H1 (cell line): ENCODE measurements around the gene LRP8. TPM values are rescaled to one million over a fixed set of nuclear protein-coding genes. Genes with fewer than 3 reads are reported as not detected.
A peak's percentile ranks its signal among the peaks of the same experiment; 100 is the strongest.

Experiments
- CTCF ChIA-PET: fragments of 300-600 bp; sonication (Branson Sonifier 250); formaldehyde crosslinking; loops from one replicate; lab custom pipeline; 2021; ENCODE audit not compliant: partially characterized antibody; lab: Charles Lee
- POLR2A ChIA-PET: fragments of 300-600 bp; sonication (Branson Sonifier 250); formaldehyde crosslinking; loops from one replicate; lab custom pipeline; 2021; ENCODE audit warnings: inconsistent platforms; ENCODE audit not compliant: partially characterized antibody; lab: Charles Lee
- DNase-seq, 2 experiments: peaks; one replicate each; pipeline versions ENCODE4 v3.0.0 to v3.0.0-alpha.2; 2010 to 2022; ENCODE audit warnings: low spot score in 2 of 2, low read depth in 1 of 2, mixed read lengths in 1 of 2
- FAIRE-seq: peaks from 2 replicates; lab custom pipeline; 2011; peaks lifted over from hg19 to GRCh38; lab: Jason Lieb, UNC
- H2AFZ ChIP-seq: 2 replicates; pipeline ENCODE4 v1.8.1; 2012; ENCODE audit warnings: low read length, inconsistent platforms
- H2AK5ac ChIP-seq: 2 replicates; pipeline ENCODE4 v1.6.1; 2013; ENCODE audit warnings: low read depth, low read length
- H2BK120ac ChIP-seq: replicated peaks from 2 replicates; pipeline ENCODE3; 2013; ENCODE audit warnings: low read depth, low read length, inconsistent platforms
- H2BK12ac ChIP-seq: 2 replicates; pipeline ENCODE4 v1.6.1; 2013; ENCODE audit warnings: low read depth, low read length
- H2BK15ac ChIP-seq: 2 replicates; pipeline ENCODE4 v1.6.1; 2013; ENCODE audit warnings: low read length
- H2BK20ac ChIP-seq: 2 replicates; pipeline ENCODE4 v1.6.1; 2013; ENCODE audit warnings: low read length
- H2BK5ac ChIP-seq: 2 replicates; pipeline ENCODE4 v1.6.1; 2013; ENCODE audit warnings: low read depth, low read length
- H3K14ac ChIP-seq: 2 replicates; pipeline ENCODE4 v1.6.1; 2013; ENCODE audit warnings: inconsistent platforms; ENCODE audit not compliant: insufficient read length
- H3K18ac ChIP-seq: 2 replicates; pipeline ENCODE4 v1.6.1; 2013; ENCODE audit warnings: low read length; ENCODE audit errors: extremely low read depth
- H3K23ac ChIP-seq: 2 replicates; pipeline ENCODE4 v1.6.1; 2013; ENCODE audit warnings: inconsistent platforms; ENCODE audit not compliant: insufficient read length
- H3K23me2 ChIP-seq: 2 replicates; pipeline ENCODE4 v1.6.1; 2013; ENCODE audit warnings: low read depth, low read length
- H3K27ac ChIP-seq: 2 replicates; pipeline ENCODE4 v1.6.1; 2011; ENCODE audit warnings: low read depth, low read length, inconsistent platforms
- H3K27me3 ChIP-seq, 4 experiments: replicated peaks in 1 of 4; 1 replicate in 1 of 4; 2 replicates in 3 of 4; pipeline versions ENCODE4 v1.6.1 to v1.8.1; 2011 to 2013; ENCODE audit warnings: low read length in 3 of 4, mild to moderate bottlenecking in 3 of 4, inconsistent platforms in 2 of 4, mixed read lengths in 2 of 4, moderate library complexity in 1 of 4; ENCODE audit not compliant: control insufficient read depth in 3 of 4, insufficient read depth in 3 of 4; ENCODE audit errors: extremely low read depth in 1 of 4
- H3K36me3 ChIP-seq, 4 experiments: 2 replicates each; pipeline versions ENCODE4 v1.6.1 to v1.8.1; 2011 to 2013; ENCODE audit warnings: mild to moderate bottlenecking in 4 of 4, low read length in 3 of 4, moderate library complexity in 2 of 4, control low read depth in 1 of 4, inconsistent platforms in 1 of 4; ENCODE audit not compliant: insufficient read depth in 4 of 4, control insufficient read depth in 2 of 4
- H3K4ac ChIP-seq: replicated peaks from 2 replicates; pipeline ENCODE3; 2013; ENCODE audit warnings: low read length, low read depth, mixed read lengths, inconsistent platforms; ENCODE audit not compliant: insufficient read length
- H3K4me1 ChIP-seq, 4 experiments: replicated peaks in 1 of 4; 1 replicate in 1 of 4; 2 replicates in 3 of 4; pipeline versions ENCODE4 v1.6.1 to v1.8.1; 2011 to 2013; ENCODE audit warnings: low read length in 3 of 4, inconsistent platforms in 2 of 4, mixed read lengths in 1 of 4; ENCODE audit not compliant: insufficient read depth in 4 of 4, control insufficient read depth in 3 of 4
- H3K4me2 ChIP-seq, 2 experiments: 2 replicates each; pipeline versions ENCODE4 v1.6.1 to v1.8.1; 2011 to 2013; ENCODE audit warnings: low read depth in 2 of 2, low read length in 2 of 2, control low read depth in 1 of 2, inconsistent platforms in 1 of 2, mild to moderate bottlenecking in 1 of 2; ENCODE audit not compliant: insufficient read depth in 1 of 2
- H3K4me3 ChIP-seq, 4 experiments: fragments of 200-600, 300-600 bp in 1 of 4; sonication (generic), shearing (Covaris generic), sonication (Bioruptor Twin) in 1 of 4; 2 replicates each; pipeline versions ENCODE4 v1.5.1 to v1.8.1; 2011 to 2016; ENCODE audit warnings: low read length in 4 of 4, low read depth in 3 of 4, control low read depth in 2 of 4, inconsistent platforms in 2 of 4, mild to moderate bottlenecking in 2 of 4, mixed read lengths in 1 of 4, moderate library complexity in 1 of 4; ENCODE audit not compliant: insufficient read depth in 2 of 4; ENCODE audit errors: extremely low read depth in 1 of 4
- H3K56ac ChIP-seq: replicated peaks from 2 replicates; pipeline ENCODE3; 2013; ENCODE audit warnings: low read depth, mild to moderate bottlenecking, mixed read lengths, low read length, inconsistent platforms; ENCODE audit not compliant: insufficient read length
- H3K79me1 ChIP-seq: 2 replicates; pipeline ENCODE4 v1.6.1; 2013; ENCODE audit warnings: low read depth, low read length, control low read depth
- H3K79me2 ChIP-seq, 2 experiments: 2 replicates each; pipeline versions ENCODE4 v1.6.1 to v1.8.1; 2012 to 2013; ENCODE audit warnings: low read length in 2 of 2, mild to moderate bottlenecking in 2 of 2, inconsistent platforms in 1 of 2; ENCODE audit not compliant: insufficient read depth in 2 of 2, control insufficient read depth in 1 of 2
- H3K9ac ChIP-seq, 4 experiments: replicated peaks in 1 of 4; 1 replicate in 1 of 4; 2 replicates in 3 of 4; pipeline versions ENCODE4 v1.6.1 to v1.8.1; 2011 to 2013; ENCODE audit warnings: low read depth in 3 of 4, low read length in 3 of 4, control low read depth in 2 of 4, mild to moderate bottlenecking in 2 of 4, moderate library complexity in 2 of 4, inconsistent platforms in 1 of 4; ENCODE audit errors: extremely low read depth in 1 of 4
- H3K9me3 ChIP-seq, 2 experiments: 2 replicates each; pipeline versions ENCODE4 v1.6.1 to v1.8.1; 2012 to 2013; ENCODE audit warnings: mild to moderate bottlenecking in 2 of 2, moderate library complexity in 2 of 2, control low read depth in 1 of 2, inconsistent platforms in 1 of 2, low read depth in 1 of 2, low read length in 1 of 2, mixed read lengths in 1 of 2; ENCODE audit not compliant: insufficient read depth in 2 of 2
- H4K20me1 ChIP-seq, 2 experiments: replicated peaks in 1 of 2; 2 replicates each; pipeline versions ENCODE3 to v1.8.1; 2011 to 2013; ENCODE audit warnings: inconsistent platforms in 2 of 2, low read length in 2 of 2, mild to moderate bottlenecking in 1 of 2; ENCODE audit not compliant: insufficient read depth in 2 of 2, control insufficient read depth in 1 of 2
- H4K5ac ChIP-seq: 2 replicates; pipeline ENCODE4 v1.6.1; 2013; ENCODE audit warnings: low read length, low read depth, mixed read lengths, inconsistent platforms; ENCODE audit not compliant: insufficient read length
- H4K8ac ChIP-seq: 2 replicates; pipeline ENCODE4 v1.8.0; 2013; ENCODE audit warnings: mild to moderate bottlenecking, moderate library complexity, low read length, inconsistent platforms; ENCODE audit not compliant: insufficient read depth; ENCODE audit errors: extremely low read depth
- H4K91ac ChIP-seq: replicated peaks from 2 replicates; pipeline ENCODE3; 2013; ENCODE audit warnings: low read length, mixed read lengths, inconsistent platforms; ENCODE audit not compliant: insufficient read length
- BACH1 ChIP-seq: IDR thresholded peaks from 2 replicates; pipeline ENCODE4 v1.6.1; 2012; ENCODE audit warnings: low read length, improper control_type of control experiment
- BRCA1 ChIP-seq: IDR thresholded peaks from 2 replicates; pipeline ENCODE4 v1.6.1; 2012; ENCODE audit warnings: low read depth, low read length, improper control_type of control experiment
- PHF8 ChIP-seq: fragments of 200-600 bp; sonication (generic); conservative IDR thresholded peaks from 2 replicates; pipeline ENCODE4 v1.7.1; 2012; ENCODE audit warnings: low read depth, mild to moderate bottlenecking, inconsistent platforms, low read length, moderate library complexity
- POLR2AphosphoS5 ChIP-seq: IDR thresholded peaks from 2 replicates; pipeline ENCODE4 v1.6.1; 2011; ENCODE audit warnings: low read depth, low read length
- RFX5 ChIP-seq: IDR thresholded peaks from 2 replicates; pipeline ENCODE4 v1.6.1; 2011; ENCODE audit warnings: low read depth, low read length, improper control_type of control experiment, borderline replicate concordance
- SP1 ChIP-seq: IDR thresholded peaks from 2 replicates; pipeline ENCODE4 v1.6.1; 2011; ENCODE audit warnings: low read depth, low read length
- WGBS, 2 experiments: shearing (Covaris generic) in 1 of 2; methylation state at CpG; one replicate each; pipeline versions ENCODE4 v1.1.6 to v1.1.7; 2013 to 2015; ENCODE audit warnings: low lambda C conversion rate in 2 of 2, mixed read lengths in 2 of 2, inconsistent platforms in 1 of 2, low coverage in 1 of 2, missing lambda C conversion rate in 1 of 2; ENCODE audit not compliant: insufficient replicate concordance in 2 of 2, insufficient coverage in 1 of 2, insufficient read length in 1 of 2; ENCODE audit errors: extremely low coverage in 1 of 2, missing lambda C conversion rate in 1 of 2; 5-methylcytosine and 5-hydroxymethylcytosine counted together
- polyA plus RNA-seq, 7 experiments: library from polyadenylated mRNA; depleted of rRNA in 3 of 7; stranded (reverse) in 5 of 7; unstranded in 2 of 7; fragments of >200 nt in 5 of 7; fragments of 200-250 nt in 2 of 7; gene quantifications; 1 replicate in 5 of 7; 2 replicates in 1 of 7; 4 replicates in 1 of 7; pipeline versions ENCODE4 v1.2.1 to v1.2.3, GENCODE V29; 2011 to 2013; ENCODE audit warnings: missing spikeins in 2 of 7, mixed read lengths in 2 of 7
- total RNA-seq: library from RNA; stranded (reverse); fragmentation: NEBNext Ultra II Directional; extraction: Animal tissue kit (Norgen Biotek cat#: 25700); gene quantifications from 2 replicates; pipeline ENCODE4 v1.2.1, GENCODE V29; 2021

LRP8 gene
- total and polyA plus RNA-seq, 2 of the 8 experiments (the other 6 are each of a cell fraction or from before 2014, with no cell fraction given): 63.2 to 66.4 TPM

DNA sequence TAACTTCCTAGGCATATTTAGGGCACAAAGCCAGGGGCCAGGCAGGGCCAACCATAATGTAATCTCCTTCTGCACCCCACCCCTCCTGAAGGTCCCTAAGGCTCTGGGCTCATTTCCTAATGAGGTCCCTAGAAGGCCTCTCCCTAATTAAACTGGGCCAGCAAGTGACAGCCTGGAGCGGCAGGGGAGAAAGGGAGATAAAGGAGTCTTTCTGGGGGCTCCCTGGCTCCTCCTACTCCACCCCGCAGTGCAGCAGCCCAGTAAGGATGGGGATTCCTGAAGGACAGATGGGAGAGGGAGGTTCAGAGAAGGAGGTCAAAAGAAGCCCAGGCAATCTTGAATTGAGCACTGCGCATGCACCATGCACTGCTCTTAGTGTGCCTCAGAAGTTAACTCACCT, 12.8 kb downstream of the LRP8 start:
- Histone ChIP-seq H3K9ac (no peak overlapping the region), H3K4me3 (no peak overlapping the region), H3K23ac (no peak overlapping the region), H3K14ac (no peak overlapping the region), H2BK120ac (no peak overlapping the region), H3K79me1 (peaks cover 53% of the 10 kb centered on the region), H3K4me2 (no peak overlapping the region), H3K79me2 (peaks cover 3 to 77% of the 10 kb centered on the region in 2 experiments; a peak in 3 of 4 replicates), H3K4ac (no peak overlapping the region), H4K20me1 (peaks cover 23 to 60% of the 10 kb centered on the region in 2 experiments), H2BK15ac (no peak overlapping the region), H3K56ac (no peak overlapping the region), H3K36me3 (peaks cover 5 to 35% (median 9%) of the 10 kb centered on the region in 4 experiments; a peak in 5 of 8 replicates), H2AK5ac (no peak overlapping the region), H4K5ac (no peak overlapping the region), H3K23me2 (no peaks in the 10 kb centered on the region), H3K27ac (no peak overlapping the region), H4K91ac (no peak overlapping the region), H2BK20ac (no peak overlapping the region), H3K18ac (no peak overlapping the region), H2BK12ac (no peak overlapping the region), H3K4me1 (peaks cover 0 to 12% (median 4%) of the 10 kb centered on the region in 4 experiments; a peak in 4 of 7 replicates), H3K27me3 (no peaks in the 10 kb centered on the region), H4K8ac (peak overlapping the region; percentile 29; the same call in 1 of the 2 replicates), H2AFZ (no peak overlapping the region), H2BK5ac (no peak overlapping the region), H3K9me3 (no peaks in the 10 kb centered on the region)
- no peak for FAIRE-seq
- TF ChIP-seq BRCA1 (no peak), SP1 (no peak), BACH1 (no peak), RFX5 (no peak), POLR2AphosphoS5 (no peak), PHF8 (no peak)
- DNase-seq: no peak
- WGBS, 2 experiments: 85% methylated on average over 2 of the region's 3 CpGs; no CpG with 5 or more reads in 1 of the 2 experiments
- POLR2A ChIA-PET: interaction anchor here (3.2 kb wide), 2 partner anchors 10 to 12 kb away, joined by 15 to 17 read pairs; no protein-coding TSS in a partner anchor
- CTCF ChIA-PET: interaction anchor here (0.8 to 1.8 kb wide), 6 partner anchors 9 to 78 kb away, joined by 3 to 7 read pairs (median 3); no protein-coding TSS in a partner anchor
